HEK293 (cell line): ENCODE results near the gene CASD1.

Experiments used
- GLIS1 ChIP-seq: fragments of 450-650 bp; formaldehyde crosslinking; IDR thresholded peaks from 2 replicates; pipeline ENCODE4 v1.5.1; 2016; ENCODE audit warnings: missing biosample characterization, missing genetic modification characterization
- HOXA7 ChIP-seq: sonication (generic); formaldehyde crosslinking; IDR thresholded peaks from 2 replicates; pipeline ENCODE4 v1.8.1; 2022; ENCODE audit warnings: missing genetic modification reagents, borderline replicate concordance
- KLF9 ChIP-seq: fragments of 450-650 bp; formaldehyde crosslinking; IDR thresholded peaks from 2 replicates; pipeline ENCODE4 v1.5.1; 2016; ENCODE audit warnings: missing biosample characterization, missing genetic modification characterization, low read depth
- SETDB1 ChIP-seq: IDR thresholded peaks from one replicate; pipeline ENCODE4 v1.6.1; 2017; ENCODE audit warnings: mild to moderate bottlenecking, low read length, moderate library complexity, mixed read lengths; ENCODE audit not compliant: insufficient read length
- WT1 ChIP-seq: fragments of 450-650 bp; formaldehyde crosslinking; IDR thresholded peaks from 2 replicates; pipeline ENCODE4 v1.5.1; 2016; ENCODE audit warnings: missing biosample characterization, missing genetic modification characterization
- YY2 ChIP-seq: fragments of 450-650 bp; formaldehyde crosslinking; IDR thresholded peaks from 2 replicates; pipeline ENCODE4 v1.5.1; 2016; ENCODE audit warnings: missing biosample characterization, missing genetic modification characterization
- ZBTB1 ChIP-seq: fragments of 450-650 bp; formaldehyde crosslinking; IDR thresholded peaks from 2 replicates; pipeline ENCODE4 v1.5.1; 2016; ENCODE audit warnings: missing biosample characterization, missing genetic modification characterization
- ZFHX2 ChIP-seq: fragments of 450-650 bp; formaldehyde crosslinking; conservative IDR thresholded peaks from 2 replicates; pipeline ENCODE4 v1.5.1; 2016; ENCODE audit warnings: missing biosample characterization, missing genetic modification characterization
- ZNF10 ChIP-seq: fragments of 450-650 bp; formaldehyde crosslinking; IDR thresholded peaks from 2 replicates; pipeline ENCODE4 v1.5.1; 2017; ENCODE audit warnings: missing biosample characterization, missing genetic modification characterization
- ZNF132 ChIP-seq: fragments of 450-650 bp; formaldehyde crosslinking; IDR thresholded peaks from 2 replicates; pipeline ENCODE4 v1.5.1; 2017; ENCODE audit warnings: missing biosample characterization, missing genetic modification characterization, borderline replicate concordance
- ZNF157 ChIP-seq: fragments of 450-650 bp; formaldehyde crosslinking; IDR thresholded peaks from 2 replicates; pipeline ENCODE4 v1.5.1; 2016; ENCODE audit warnings: missing biosample characterization, missing genetic modification characterization
- ZNF23 ChIP-seq: fragments of 450-650 bp; formaldehyde crosslinking; IDR thresholded peaks from 2 replicates; pipeline ENCODE4 v1.5.1; 2016; ENCODE audit warnings: missing biosample characterization, missing genetic modification characterization, borderline replicate concordance
- ZNF274 ChIP-seq, 2 experiments: fragments of 200-500 bp in 1 of 2; fragments of 450-650 bp in 1 of 2; sonication (Bioruptor generic) in 1 of 2; formaldehyde crosslinking in 1 of 2; IDR thresholded peaks; 2 replicates each; pipeline versions ENCODE4 v1.5.1 to v1.6.1; 2014 to 2016; ENCODE audit warnings: borderline replicate concordance in 1 of 2, inconsistent platforms in 1 of 2, low read length in 1 of 2, missing biosample characterization in 1 of 2, missing genetic modification characterization in 1 of 2
- ZNF302 ChIP-seq: fragments of 450-650 bp; formaldehyde crosslinking; IDR thresholded peaks from 2 replicates; pipeline ENCODE4 v1.5.1; 2016; ENCODE audit warnings: missing biosample characterization, missing genetic modification characterization, low read depth
- ZNF354C ChIP-seq: fragments of 450-650 bp; formaldehyde crosslinking; IDR thresholded peaks from 2 replicates; pipeline ENCODE4 v1.5.1; 2016; ENCODE audit warnings: missing biosample characterization, missing genetic modification characterization, low read depth, borderline replicate concordance
- ZNF473 ChIP-seq: fragments of 450-650 bp; formaldehyde crosslinking; IDR thresholded peaks from 2 replicates; pipeline ENCODE4 v1.5.1; 2017; ENCODE audit warnings: missing biosample characterization, missing genetic modification characterization
- ZNF514 ChIP-seq: fragments of 450-650 bp; formaldehyde crosslinking; IDR thresholded peaks from 2 replicates; pipeline ENCODE4 v1.5.1; 2016; ENCODE audit warnings: missing biosample characterization, missing genetic modification characterization
- ZNF555 ChIP-seq: fragments of 450-650 bp; formaldehyde crosslinking; conservative IDR thresholded peaks from 2 replicates; pipeline ENCODE4 v1.5.1; 2017; ENCODE audit warnings: missing biosample characterization, mild to moderate bottlenecking, missing genetic modification characterization, inconsistent platforms
- ZNF558 ChIP-seq: fragments of 450-650 bp; formaldehyde crosslinking; IDR thresholded peaks from 2 replicates; pipeline ENCODE4 v1.5.1; 2016; ENCODE audit warnings: missing biosample characterization, missing genetic modification characterization
- ZNF560 ChIP-seq: fragments of 450-650 bp; formaldehyde crosslinking; IDR thresholded peaks from 2 replicates; pipeline ENCODE4 v1.5.1; 2017; ENCODE audit warnings: missing biosample characterization, missing genetic modification characterization, borderline replicate concordance
- ZNF571 ChIP-seq: fragments of 450-650 bp; formaldehyde crosslinking; IDR thresholded peaks from 2 replicates; pipeline ENCODE4 v1.5.0; 2017; ENCODE audit warnings: missing biosample characterization, missing genetic modification characterization
- ZNF629 ChIP-seq: fragments of 450-650 bp; formaldehyde crosslinking; IDR thresholded peaks from 2 replicates; pipeline ENCODE4 v1.5.1; 2017; ENCODE audit warnings: missing biosample characterization, missing genetic modification characterization
- ZNF768 ChIP-seq: fragments of 450-650 bp; formaldehyde crosslinking; IDR thresholded peaks from 2 replicates; pipeline ENCODE4 v1.5.1; 2018; ENCODE audit warnings: missing biosample characterization, mild to moderate bottlenecking, missing genetic modification characterization
- TF ChIP-seq, protein P1 (sequence below): fragments of 450-650 bp; formaldehyde crosslinking; IDR thresholded peaks from 2 replicates; pipeline ENCODE4 v1.5.1; 2016; ENCODE audit warnings: missing biosample characterization, missing genetic modification characterization
- TF ChIP-seq, protein P2 (sequence below): fragments of 450-650 bp; formaldehyde crosslinking; IDR thresholded peaks from 2 replicates; pipeline ENCODE4 v1.5.1; 2016; ENCODE audit warnings: missing biosample characterization, missing genetic modification characterization
- TF ChIP-seq, protein P3 (sequence below): fragments of 450-650 bp; formaldehyde crosslinking; IDR thresholded peaks from 2 replicates; pipeline ENCODE4 v1.5.1; 2016; ENCODE audit warnings: missing biosample characterization, missing genetic modification characterization, low read depth
- TF ChIP-seq, protein P4 (sequence below): fragments of 450-650 bp; formaldehyde crosslinking; optimal IDR thresholded peaks from 2 replicates; pipeline ENCODE3; 2016; ENCODE audit warnings: missing biosample characterization, mild to moderate bottlenecking, missing genetic modification characterization
- TF ChIP-seq, protein P5 (sequence below): fragments of 450-650 bp; formaldehyde crosslinking; IDR thresholded peaks from 2 replicates; pipeline ENCODE4 v1.5.1; 2017; ENCODE audit warnings: missing biosample characterization, missing genetic modification characterization
- TF ChIP-seq, protein P6 (sequence below): fragments of 450-650 bp; formaldehyde crosslinking; IDR thresholded peaks from 2 replicates; pipeline ENCODE4 v1.5.1; 2017; ENCODE audit warnings: missing biosample characterization, missing genetic modification characterization
- TF ChIP-seq, protein P7 (sequence below): fragments of 450-650 bp; formaldehyde crosslinking; IDR thresholded peaks from 2 replicates; pipeline ENCODE4 v1.5.1; 2016; ENCODE audit warnings: missing biosample characterization, missing genetic modification characterization

CASD1 gene

DNA sequence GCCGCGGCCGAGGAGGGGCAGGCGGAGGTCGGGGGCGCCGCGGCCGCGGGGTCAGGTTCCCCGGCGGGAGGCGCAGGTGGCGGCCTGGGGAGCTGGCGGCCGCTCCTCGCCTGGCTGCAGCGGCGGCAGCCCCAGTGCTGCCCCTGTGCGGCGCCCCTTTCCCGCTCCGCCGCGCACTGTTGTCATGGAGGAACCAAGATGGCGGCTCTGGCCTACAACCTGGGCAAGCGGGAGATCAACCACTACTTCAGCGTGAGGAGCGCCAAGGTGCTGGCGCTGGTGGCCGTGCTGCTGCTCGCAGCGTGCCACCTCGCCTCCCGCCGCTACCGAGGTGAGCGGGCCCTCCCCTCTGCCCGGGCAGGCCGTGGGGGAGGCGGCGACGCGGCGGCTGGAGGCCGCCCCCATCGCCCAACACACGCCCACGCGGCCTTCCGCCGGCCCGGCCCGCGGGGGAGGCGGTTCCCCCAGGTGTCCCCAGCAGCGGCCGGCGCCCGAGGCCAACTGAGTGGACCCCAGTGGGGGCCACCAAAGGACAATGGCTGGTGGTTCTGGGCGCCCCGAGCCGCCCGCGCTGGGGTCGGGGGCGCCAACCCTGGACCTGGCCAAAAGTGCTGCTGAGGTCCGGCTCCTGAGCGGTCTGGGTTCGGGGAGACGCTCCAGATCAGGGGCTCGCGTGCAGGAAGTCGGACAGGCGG, 425 bp downstream of the CASD1 start (continued):
- TF ChIP-seq, protein P1, sequence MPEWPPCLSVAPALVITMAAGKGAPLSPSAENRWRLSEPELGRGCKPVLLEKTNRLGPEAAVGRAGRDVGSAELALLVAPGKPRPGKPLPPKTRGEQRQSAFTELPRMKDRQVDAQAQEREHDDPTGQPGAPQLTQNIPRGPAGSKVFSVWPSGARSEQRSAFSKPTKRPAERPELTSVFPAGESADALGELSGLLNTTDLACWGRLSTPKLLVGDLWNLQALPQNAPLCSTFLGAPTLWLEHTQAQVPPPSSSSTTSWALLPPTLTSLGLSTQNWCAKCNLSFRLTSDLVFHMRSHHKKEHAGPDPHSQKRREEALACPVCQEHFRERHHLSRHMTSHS = no peak
- TF ChIP-seq YY2 (tag by site-specific recombination) = peak; percentile 77; the same call in 1 of the 2 replicates
- TF ChIP-seq, protein P2, sequence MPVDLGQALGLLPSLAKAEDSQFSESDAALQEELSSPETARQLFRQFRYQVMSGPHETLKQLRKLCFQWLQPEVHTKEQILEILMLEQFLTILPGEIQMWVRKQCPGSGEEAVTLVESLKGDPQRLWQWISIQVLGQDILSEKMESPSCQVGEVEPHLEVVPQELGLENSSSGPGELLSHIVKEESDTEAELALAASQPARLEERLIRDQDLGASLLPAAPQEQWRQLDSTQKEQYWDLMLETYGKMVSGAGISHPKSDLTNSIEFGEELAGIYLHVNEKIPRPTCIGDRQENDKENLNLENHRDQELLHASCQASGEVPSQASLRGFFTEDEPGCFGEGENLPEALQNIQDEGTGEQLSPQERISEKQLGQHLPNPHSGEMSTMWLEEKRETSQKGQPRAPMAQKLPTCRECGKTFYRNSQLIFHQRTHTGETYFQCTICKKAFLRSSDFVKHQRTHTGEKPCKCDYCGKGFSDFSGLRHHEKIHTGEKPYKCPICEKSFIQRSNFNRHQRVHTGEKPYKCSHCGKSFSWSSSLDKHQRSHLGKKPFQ = no peak
- TF ChIP-seq, protein P3, sequence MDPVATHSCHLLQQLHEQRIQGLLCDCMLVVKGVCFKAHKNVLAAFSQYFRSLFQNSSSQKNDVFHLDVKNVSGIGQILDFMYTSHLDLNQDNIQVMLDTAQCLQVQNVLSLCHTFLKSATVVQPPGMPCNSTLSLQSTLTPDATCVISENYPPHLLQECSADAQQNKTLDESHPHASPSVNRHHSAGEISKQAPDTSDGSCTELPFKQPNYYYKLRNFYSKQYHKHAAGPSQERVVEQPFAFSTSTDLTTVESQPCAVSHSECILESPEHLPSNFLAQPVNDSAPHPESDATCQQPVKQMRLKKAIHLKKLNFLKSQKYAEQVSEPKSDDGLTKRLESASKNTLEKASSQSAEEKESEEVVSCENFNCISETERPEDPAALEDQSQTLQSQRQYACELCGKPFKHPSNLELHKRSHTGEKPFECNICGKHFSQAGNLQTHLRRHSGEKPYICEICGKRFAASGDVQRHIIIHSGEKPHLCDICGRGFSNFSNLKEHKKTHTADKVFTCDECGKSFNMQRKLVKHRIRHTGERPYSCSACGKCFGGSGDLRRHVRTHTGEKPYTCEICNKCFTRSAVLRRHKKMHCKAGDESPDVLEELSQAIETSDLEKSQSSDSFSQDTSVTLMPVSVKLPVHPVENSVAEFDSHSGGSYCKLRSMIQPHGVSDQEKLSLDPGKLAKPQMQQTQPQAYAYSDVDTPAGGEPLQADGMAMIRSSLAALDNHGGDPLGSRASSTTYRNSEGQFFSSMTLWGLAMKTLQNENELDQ (tag by site-specific recombination) = no peak
- TF ChIP-seq ZNF555 (tag by site-specific recombination) = no peak
- no peak for TF ChIP-seq WT1 (tag by site-specific recombination)
- TF ChIP-seq, protein P4, sequence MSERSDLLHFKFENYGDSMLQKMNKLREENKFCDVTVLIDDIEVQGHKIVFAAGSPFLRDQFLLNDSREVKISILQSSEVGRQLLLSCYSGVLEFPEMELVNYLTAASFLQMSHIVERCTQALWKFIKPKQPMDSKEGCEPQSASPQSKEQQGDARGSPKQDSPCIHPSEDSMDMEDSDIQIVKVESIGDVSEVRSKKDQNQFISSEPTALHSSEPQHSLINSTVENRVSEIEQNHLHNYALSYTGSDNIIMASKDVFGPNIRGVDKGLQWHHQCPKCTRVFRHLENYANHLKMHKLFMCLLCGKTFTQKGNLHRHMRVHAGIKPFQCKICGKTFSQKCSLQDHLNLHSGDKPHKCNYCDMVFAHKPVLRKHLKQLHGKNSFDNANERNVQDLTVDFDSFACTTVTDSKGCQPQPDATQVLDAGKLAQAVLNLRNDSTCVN (tag by site-specific recombination) = peak; percentile 74
- TF ChIP-seq ZNF302 = no peak
- peak; percentile 89 for TF ChIP-seq ZFHX2 (tag by site-specific recombination)
- no peak for TF ChIP-seq ZNF629 (tag by site-specific recombination)
- no peak for TF ChIP-seq ZNF157 (tag by site-specific recombination)
- TF ChIP-seq, protein P5, sequence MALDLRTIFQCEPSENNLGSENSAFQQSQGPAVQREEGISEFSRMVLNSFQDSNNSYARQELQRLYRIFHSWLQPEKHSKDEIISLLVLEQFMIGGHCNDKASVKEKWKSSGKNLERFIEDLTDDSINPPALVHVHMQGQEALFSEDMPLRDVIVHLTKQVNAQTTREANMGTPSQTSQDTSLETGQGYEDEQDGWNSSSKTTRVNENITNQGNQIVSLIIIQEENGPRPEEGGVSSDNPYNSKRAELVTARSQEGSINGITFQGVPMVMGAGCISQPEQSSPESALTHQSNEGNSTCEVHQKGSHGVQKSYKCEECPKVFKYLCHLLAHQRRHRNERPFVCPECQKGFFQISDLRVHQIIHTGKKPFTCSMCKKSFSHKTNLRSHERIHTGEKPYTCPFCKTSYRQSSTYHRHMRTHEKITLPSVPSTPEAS (tag by site-specific recombination) = no peak
- TF ChIP-seq ZNF354C (tag by site-specific recombination) = no peak
- no peak for TF ChIP-seq ZNF132 (tag by site-specific recombination)
- no peak for TF ChIP-seq ZNF514 (tag by site-specific recombination)
- TF ChIP-seq ZNF473 (tag by site-specific recombination) = no peak
- no peak for TF ChIP-seq ZNF274 (IDR thresholded peaks at IDR 0.05; ENCODE audit: low read length)
- no peak for TF ChIP-seq ZNF274 (tag by site-specific recombination; IDR thresholded peaks at IDR 0.05; ENCODE audit: borderline replicate concordance)
- TF ChIP-seq, protein P6, sequence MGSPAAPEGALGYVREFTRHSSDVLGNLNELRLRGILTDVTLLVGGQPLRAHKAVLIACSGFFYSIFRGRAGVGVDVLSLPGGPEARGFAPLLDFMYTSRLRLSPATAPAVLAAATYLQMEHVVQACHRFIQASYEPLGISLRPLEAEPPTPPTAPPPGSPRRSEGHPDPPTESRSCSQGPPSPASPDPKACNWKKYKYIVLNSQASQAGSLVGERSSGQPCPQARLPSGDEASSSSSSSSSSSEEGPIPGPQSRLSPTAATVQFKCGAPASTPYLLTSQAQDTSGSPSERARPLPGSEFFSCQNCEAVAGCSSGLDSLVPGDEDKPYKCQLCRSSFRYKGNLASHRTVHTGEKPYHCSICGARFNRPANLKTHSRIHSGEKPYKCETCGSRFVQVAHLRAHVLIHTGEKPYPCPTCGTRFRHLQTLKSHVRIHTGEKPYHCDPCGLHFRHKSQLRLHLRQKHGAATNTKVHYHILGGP = no peak
- TF ChIP-seq ZNF10 (tag by site-specific recombination) = no peak
- TF ChIP-seq HOXA7 (CRISPR knock-in tag) = no peak
- TF ChIP-seq, protein P7, sequence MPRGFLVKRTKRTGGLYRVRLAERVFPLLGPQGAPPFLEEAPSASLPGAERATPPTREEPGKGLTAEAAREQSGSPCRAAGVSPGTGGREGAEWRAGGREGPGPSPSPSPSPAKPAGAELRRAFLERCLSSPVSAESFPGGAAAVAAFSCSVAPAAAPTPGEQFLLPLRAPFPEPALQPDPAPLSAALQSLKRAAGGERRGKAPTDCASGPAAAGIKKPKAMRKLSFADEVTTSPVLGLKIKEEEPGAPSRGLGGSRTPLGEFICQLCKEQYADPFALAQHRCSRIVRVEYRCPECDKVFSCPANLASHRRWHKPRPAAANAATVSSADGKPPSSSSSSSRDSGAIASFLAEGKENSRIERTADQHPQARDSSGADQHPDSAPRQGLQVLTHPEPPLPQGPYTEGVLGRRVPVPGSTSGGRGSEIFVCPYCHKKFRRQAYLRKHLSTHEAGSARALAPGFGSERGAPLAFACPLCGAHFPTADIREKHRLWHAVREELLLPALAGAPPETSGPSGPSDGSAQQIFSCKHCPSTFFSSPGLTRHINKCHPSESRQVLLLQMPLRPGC = no peak
- peak; percentile 85 for TF ChIP-seq GLIS1 (tag by site-specific recombination)
- TF ChIP-seq ZBTB1 (tag by site-specific recombination) = no peak
- no peak for TF ChIP-seq ZNF571
- TF ChIP-seq SETDB1 = no peak
- no peak for TF ChIP-seq ZNF560 (tag by site-specific recombination)
- TF ChIP-seq ZNF558 (tag by site-specific recombination) = no peak
- TF ChIP-seq ZNF23 = no peak
- peak; percentile 65 for TF ChIP-seq KLF9 (tag by site-specific recombination)
- TF ChIP-seq ZNF768 (tag by site-specific recombination) = no peak
